SK-N-MC (cell line): ENCODE measurements around the gene GALK2.
"Not testable (repeated sequence)": the region's sequence is repeated elsewhere in the genome, so short reads cannot be mapped to it uniquely, and the experiment has no call there.

Source experiments
- DNase-seq: peaks from one replicate; pipeline ENCODE4 v3.0.0-alpha.2; 2011; ENCODE audit warnings: low read depth, low spot score
- H3K27ac ChIP-seq: fragments of 200-600 bp; sonication (generic); 2 replicates; pipeline ENCODE4 v1.5.1; 2016; ENCODE audit warnings: mixed run types
- H3K36me3 ChIP-seq: fragments of 200-600 bp; sonication (generic); 2 replicates; pipeline ENCODE4 v1.6.1; 2017; ENCODE audit warnings: antibody characterized with exemption, low read length, mixed read lengths; ENCODE audit not compliant: insufficient read depth
- H3K4me3 ChIP-seq: fragments of 200-600 bp; sonication (generic); 2 replicates; pipeline ENCODE4 v1.5.1; 2016
- H3K9ac ChIP-seq: fragments of 200-600 bp; sonication (generic); 2 replicates; pipeline ENCODE4 v1.8.0; 2017; ENCODE audit warnings: mixed run types, mixed read lengths; ENCODE audit not compliant: insufficient read length
- H3K9me3 ChIP-seq: fragments of 200-600 bp; sonication (generic); 2 replicates; pipeline ENCODE4 v1.6.1; 2017; ENCODE audit warnings: low read depth, mild to moderate bottlenecking, antibody characterized with exemption, low read length, moderate library complexity, mixed read lengths
- EZH2 ChIP-seq: fragments of 200-600 bp; sonication (generic); IDR thresholded peaks from one replicate; pipeline ENCODE4 v1.6.1; 2017; ENCODE audit warnings: antibody characterized with exemption
- FOXP2 ChIP-seq: optimal IDR thresholded peaks from 2 replicates; pipeline ENCODE3; 2011; ENCODE audit warnings: mild to moderate bottlenecking, moderate library complexity; ENCODE audit not compliant: insufficient read depth; ENCODE audit errors: extremely low read length, control extremely low read depth
- POLR2AphosphoS5 ChIP-seq: IDR thresholded peaks from 2 replicates; pipeline ENCODE4 v1.6.1; 2012; ENCODE audit warnings: mild to moderate bottlenecking, low read depth, low read length, borderline replicate concordance

The GALK2 gene

GRCh38 chr15:49155110-49155833 is 14.8 kb upstream of the GALK2 start, which contains the start of gene COPS2:
COPS2 (minus strand) TSS chr15:49155599; CDS start chr15:49155578, 21 bp downstream.
- H3K27ac ChIP-seq, result no peak within 1 kb of the TSS
- H3K9ac ChIP-seq, result peak within 1 kb of the TSS; percentile 97
- peak within 1 kb of the TSS; percentile 84 for H3K4me3 ChIP-seq
- no peaks in the 10 kb centered on the region for H3K9me3 ChIP-seq
- peak; percentile 96 for DNase-seq
- H3K36me3 ChIP-seq, result peaks cover 5% of the 10 kb centered on the region; the same call in 1 of the 2 replicates
- TF ChIP-seq POLR2AphosphoS5 (peak; percentile 94), FOXP2 (no peak), EZH2 (no peak)

DNA sequence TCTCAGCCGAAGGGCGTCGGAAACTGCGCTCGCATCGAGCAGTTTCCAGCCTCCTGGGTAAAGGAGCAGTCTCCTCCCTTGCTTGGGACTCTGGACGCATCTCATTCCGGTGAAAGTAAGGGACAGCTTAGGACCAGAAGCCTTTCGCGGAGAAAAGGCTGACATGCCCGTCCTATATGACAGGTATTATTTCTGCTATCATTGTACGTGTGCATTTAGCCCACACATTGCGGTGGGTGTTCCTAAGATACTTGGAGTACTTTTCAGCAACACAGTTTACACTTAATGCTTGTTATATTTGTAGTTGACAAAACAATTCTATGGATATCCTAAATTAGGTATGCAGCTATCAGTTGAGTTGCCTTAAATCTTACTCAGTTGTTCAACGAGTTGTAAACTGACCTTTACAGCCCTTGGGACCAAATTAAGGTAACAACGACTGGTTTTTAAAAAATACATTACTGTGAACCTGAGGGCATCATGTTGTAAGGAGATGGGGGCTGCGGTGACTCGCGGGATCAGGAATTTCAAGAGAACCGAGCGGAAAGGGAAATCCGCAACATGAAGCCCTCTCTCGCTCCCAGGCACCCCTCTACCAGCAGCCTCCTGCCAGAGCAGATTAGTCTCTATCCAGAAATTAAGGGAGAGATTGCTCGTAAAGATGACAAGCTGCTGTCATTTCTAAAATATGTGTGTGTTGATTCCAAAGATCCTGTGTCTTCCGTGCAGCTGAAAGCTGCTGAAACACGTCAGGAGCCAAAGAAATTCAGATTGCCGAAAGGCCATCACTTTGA is 14.0 kb upstream of the GALK2 start:
- TF ChIP-seq FOXP2 (no peak), EZH2 (no peak), POLR2AphosphoS5 (no peak)
- Histone ChIP-seq H3K27ac (no peak overlapping the region), H3K36me3 (peaks cover 5% of the 10 kb centered on the region; the same call in 1 of the 2 replicates), H3K9ac (peak overlapping the region; percentile 68), H3K4me3 (peak overlapping the region; percentile 84), H3K9me3 (no peaks in the 10 kb centered on the region)
- no peak for DNase-seq

- no peak for DNase-seq
- Histone ChIP-seq H3K9ac (no peak overlapping the region), H3K9me3 (no peaks in the 10 kb centered on the region), H3K27ac (no peak overlapping the region), H3K36me3 (peaks cover 8% of the 10 kb centered on the region), H3K4me3 (no peak overlapping the region)
- TF ChIP-seq POLR2AphosphoS5 (no peak), EZH2 (no peak), FOXP2 (no peak)
Measured at GRCh38 chr15:49163678-49164077, 6.4 kb upstream of the GALK2 start.

GRCh38 chr15:49164865-49165264 is 5.2 kb upstream of the GALK2 start:
- H3K9ac ChIP-seq, result no peak overlapping the region
- H3K9me3 ChIP-seq, result no peaks in the 10 kb centered on the region
- no peak for TF ChIP-seq EZH2
- TF ChIP-seq POLR2AphosphoS5, result no peak
- TF ChIP-seq FOXP2, result no peak
- no peak overlapping the region for H3K4me3 ChIP-seq
- no peak for DNase-seq
- H3K27ac ChIP-seq, result no peak overlapping the region
- H3K36me3 ChIP-seq, result peaks cover 8% of the 10 kb centered on the region

DNA sequence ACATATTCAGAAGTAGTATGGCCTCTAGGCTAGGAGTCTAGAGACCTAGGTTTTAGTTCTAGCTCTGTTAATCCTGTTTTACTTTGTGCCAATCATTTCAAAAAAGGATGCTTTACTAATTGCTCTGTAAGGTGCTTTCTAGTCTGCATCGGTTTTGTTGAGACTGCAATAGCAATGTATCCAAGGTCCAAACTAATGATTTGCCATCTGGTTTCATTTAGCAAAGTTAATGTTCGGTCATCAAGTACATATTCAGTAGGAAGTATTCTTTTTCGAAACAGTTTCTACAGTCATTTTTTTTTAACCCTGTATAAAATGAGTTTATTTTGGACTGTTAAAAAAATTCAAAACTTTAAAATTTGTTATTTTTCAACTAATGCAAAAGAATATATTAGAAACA is 2.0 kb upstream of the GALK2 start:
- no peak for TF ChIP-seq EZH2
- no peak for TF ChIP-seq FOXP2
- TF ChIP-seq POLR2AphosphoS5, result no peak

DNA sequence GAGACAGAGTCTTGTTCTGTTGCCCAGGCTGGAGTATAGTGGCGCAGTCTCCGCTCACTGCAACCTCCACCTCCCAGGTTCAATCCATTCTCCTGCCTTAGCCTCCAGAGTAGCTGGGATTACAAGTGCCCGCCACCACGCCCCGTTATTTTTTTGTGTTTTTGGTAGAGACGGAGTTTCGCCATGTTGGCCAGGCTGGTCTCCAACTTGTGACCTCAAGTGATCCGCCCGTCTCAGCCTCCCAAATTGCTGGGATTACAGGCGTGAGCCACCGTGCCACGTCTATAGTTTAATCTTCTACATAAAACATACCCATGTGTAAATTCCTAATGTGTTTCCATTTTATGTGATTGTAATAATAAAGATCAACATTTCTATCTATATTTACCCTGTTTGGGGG is 1.7 kb downstream of the GALK2 start:
- DNase-seq, result no peak
- no peak overlapping the region for H3K9ac ChIP-seq
- TF ChIP-seq FOXP2 (no peak), EZH2 (no peak), POLR2AphosphoS5 (no peak)
- no peaks in the 10 kb centered on the region for H3K36me3 ChIP-seq
- no peak overlapping the region for H3K4me3 ChIP-seq
- H3K27ac ChIP-seq, result no peak overlapping the region
- H3K9me3 ChIP-seq, result no peaks in the 10 kb centered on the region

More for the DNA sequence above, 2.0 kb upstream of the GALK2 start:
- Histone ChIP-seq H3K9ac (no peak overlapping the region), H3K4me3 (no peak overlapping the region), H3K27ac (no peak overlapping the region), H3K36me3 (peaks cover under 1% of the 10 kb centered on the region; the same call in 1 of the 2 replicates), H3K9me3 (no peaks in the 10 kb centered on the region)
- no peak for DNase-seq

- no peak overlapping the region for H3K27ac ChIP-seq
- no peak for DNase-seq
- H3K9me3 ChIP-seq, result no peaks in the 10 kb centered on the region
- no peak overlapping the region for H3K4me3 ChIP-seq
- no peaks in the 10 kb centered on the region for H3K36me3 ChIP-seq
- TF ChIP-seq EZH2, result no peak
- TF ChIP-seq FOXP2, result no peak
- TF ChIP-seq POLR2AphosphoS5, result no peak
- H3K9ac ChIP-seq, result no peak overlapping the region
Measured at GRCh38 chr15:49174902-49175301, 4.9 kb downstream of the GALK2 start.

- H3K27ac ChIP-seq, H3K9ac ChIP-seq, H3K36me3 ChIP-seq, H3K9me3 ChIP-seq, DNase-seq, H3K4me3 ChIP-seq: not testable (repeated sequence)
Measured at GRCh38 chr15:49175582-49176397, 5.7 kb downstream of the GALK2 start.
